NCI-H1930 (cell line): ENCODE data around the gene CYBA.

Source experiments
- DNase-seq, 2 experiments: peaks; one replicate each; lab custom pipeline; 2025; lab: John Stamatoyannopoulos, UW

CYBA gene

DNA sequence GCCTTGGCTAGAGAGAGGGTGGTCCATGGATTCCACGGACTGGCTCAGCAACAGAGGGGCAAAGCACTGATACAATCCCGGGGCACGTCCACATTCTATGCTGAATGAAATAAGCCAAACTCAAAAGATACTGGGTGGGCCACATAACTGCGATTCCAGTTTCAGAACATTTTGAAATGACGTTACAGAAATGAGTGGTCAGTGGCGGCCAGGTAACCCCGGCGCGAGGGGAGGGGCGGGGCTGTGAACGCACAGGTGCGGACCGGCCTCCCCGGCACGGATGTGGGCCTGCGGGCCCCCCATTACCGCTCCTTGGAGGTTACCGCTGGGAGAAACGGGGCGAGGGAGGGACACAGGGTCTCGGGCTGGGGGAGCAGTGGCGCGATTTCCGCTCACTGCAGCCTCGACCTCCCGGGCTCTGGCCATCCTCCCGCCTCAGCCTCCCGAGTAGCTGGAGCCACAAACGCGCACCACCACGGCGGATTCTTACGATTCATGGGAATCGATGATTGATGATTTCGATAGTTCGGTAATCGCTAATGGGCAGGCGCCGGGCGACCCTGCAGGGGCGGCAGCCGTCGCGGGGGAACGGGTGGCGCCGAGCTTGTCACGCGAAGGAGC is 11.5 kb upstream of the CYBA start:
- DNase-seq: no peak

GRCh38 chr16:88661468-88661867 is 10.6 kb upstream of the CYBA start:
- no peak for DNase-seq

DNA sequence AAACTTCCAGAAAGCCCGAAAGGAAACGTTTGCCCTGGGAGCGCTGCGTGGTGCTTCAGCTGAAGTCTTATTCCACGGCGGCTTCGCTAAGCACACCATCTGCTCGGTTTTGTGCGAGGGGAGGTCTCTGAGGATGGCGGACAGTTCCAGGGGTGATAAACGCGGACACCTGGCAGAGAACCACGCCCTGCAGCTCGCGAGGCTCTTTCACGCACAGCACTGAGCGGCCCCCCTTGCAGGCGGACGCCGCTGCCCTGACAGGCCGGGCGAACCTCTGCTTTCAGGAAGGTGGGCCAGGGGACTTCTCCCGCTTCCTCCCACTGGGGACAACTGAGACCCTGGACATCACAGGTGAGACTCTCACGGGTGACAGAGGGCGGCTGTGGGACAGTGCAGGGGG is 8.3 kb upstream of the CYBA start:
- DNase-seq: no peak

DNA sequence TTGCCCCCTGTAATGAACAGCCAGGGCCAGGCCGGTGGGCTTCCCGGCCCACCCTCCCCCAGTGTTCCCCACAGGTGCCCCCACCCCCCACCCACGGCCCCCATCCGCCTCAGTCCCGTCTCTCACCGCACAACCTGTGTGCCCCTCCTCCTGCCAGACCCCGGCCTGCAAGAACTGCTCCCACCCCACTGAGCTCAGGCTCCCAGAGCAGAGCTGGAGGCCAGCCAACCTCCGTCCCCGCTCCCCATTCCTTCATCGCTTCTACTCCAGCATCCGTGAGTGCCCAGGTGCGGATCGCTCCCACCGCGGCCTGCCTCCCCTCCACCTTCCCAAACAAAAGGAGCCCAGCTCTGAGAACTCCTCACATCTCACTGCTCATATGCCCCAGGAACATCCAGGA is 7.9 kb upstream of the CYBA start:
- no peak for DNase-seq

DNA sequence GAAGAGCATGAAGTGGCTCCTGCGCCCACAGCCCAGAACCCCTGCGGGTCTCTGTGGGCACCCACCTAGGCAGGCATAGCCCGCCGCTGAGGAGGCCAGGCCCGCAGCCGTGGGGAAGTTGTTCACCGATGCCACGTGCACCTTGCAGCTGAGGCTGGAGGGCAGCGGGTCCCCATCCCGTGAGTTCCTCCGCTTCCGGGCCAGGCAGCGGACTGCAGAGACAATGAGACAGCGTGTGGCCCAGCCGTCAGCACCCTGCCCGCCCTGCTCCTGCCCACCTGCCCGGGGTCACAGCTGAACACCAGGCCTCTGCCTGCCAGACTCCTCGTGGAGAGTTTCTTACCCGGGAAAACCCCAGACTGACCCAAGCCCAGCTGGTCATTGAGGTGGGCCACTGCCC is 6.5 kb upstream of the CYBA start:
- DNase-seq: no peak

GRCh38 chr16:88656291-88656980 is 5.6 kb upstream of the CYBA start:
- DNase-seq: no peak

- no peak for DNase-seq
Measured at GRCh38 chr16:88655733-88656281, 5.0 kb upstream of the CYBA start.

- no peak for DNase-seq
Measured at GRCh38 chr16:88655053-88655732, 4.3 kb upstream of the CYBA start.

- DNase-seq: no peak
Measured at GRCh38 chr16:88654363-88655052, 3.7 kb upstream of the CYBA start.

GRCh38 chr16:88653596-88654362 is 2.9 kb upstream of the CYBA start:
- no peak for DNase-seq

- no peak for DNase-seq
Measured at GRCh38 chr16:88653101-88653500, 2.2 kb upstream of the CYBA start.

- DNase-seq: no peak
Measured at GRCh38 chr16:88652762-88653063, 1.9 kb upstream of the CYBA start.

- DNase-seq: no peak
Measured at GRCh38 chr16:88651989-88652761, 1.3 kb upstream of the CYBA start.

- no peak for DNase-seq
Measured at GRCh38 chr16:88651276-88651988, 579 bp upstream of the CYBA start.

DNA sequence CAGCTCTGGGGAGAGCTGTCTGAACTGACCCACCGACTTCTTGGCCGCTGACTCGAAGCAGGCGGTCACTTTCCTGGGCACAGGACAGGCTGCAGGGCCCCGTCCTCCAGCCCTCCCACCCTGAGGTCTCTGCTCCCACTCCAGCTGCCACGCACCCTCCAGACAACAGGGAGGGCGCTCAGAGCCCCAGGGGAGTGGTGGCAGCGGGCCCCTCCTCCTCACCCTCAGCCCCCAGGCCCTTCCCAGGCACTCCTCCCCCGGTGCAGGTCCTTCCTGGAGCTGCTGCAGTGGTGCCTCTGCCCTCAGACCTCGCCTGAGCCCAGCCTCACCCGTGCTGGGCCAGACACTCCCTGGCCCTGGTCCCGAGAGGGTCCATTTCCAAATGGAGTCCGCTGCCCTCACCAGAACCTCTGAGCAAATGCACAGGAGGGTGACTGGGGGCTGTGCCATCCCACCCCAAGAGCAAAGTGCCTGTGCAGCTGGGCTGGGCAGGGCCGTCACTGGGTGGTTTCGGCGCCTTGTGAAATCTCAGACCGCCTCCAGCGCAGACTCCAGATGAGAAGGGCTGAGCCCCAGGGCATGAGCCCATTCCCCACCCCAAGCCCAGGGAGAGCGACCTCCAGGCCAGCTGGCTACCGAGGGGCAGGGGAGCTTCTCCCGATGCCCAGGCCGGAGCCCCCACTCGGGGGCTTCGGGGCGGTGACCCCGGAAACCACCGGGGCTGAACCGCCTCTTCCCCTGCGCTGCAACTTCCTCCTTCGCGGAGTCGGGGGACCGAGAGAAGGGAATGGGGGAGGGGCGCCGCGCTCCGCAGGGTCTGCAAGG is 717 bp downstream of the CYBA start:
- no peak for DNase-seq

- DNase-seq: no peak
Measured at GRCh38 chr16:88649195-88649923, 1.5 kb downstream of the CYBA start.

DNA sequence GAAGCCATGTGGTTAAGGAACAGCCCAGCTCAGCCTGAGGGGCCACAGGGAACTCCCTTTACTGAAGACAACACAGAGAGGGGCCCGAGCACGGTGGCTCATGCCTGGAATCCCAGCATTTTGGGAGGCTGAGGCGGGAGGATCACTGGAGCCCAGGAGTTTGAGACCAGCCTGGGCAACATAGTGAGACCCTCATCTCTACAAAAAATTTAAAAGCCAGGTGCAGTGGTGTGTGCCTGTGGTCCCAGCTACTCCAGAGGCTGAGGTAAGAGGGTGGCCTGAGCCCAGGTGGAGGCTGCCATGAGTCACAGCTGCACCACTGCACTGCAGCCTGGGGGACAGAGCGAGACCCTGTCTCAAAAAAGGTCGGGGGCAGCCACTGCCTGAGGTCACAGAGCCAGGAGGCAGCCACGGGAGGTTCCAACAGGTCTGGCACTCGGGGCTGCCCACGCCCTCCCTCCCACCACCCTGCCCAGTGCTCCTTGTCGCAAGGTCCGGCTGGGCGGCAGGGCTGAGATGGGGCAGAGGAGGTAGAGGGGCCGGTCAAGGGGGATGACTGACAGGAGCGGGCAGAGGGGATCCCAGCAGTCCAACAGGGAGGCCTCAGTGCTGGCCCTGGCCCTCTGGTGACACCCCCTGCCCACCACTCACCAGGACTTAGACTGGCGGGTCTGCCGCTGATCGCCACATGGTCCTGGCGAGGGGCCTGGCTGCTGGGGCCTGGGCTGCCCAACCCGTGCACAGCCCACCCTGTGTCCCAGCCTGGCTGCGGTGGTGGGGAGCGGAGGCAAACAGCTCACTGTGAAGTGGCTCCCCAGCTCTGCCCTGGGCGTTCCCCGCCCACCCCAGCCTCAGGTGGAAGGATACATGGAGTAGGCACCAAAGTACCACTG is 3.4 kb downstream of the CYBA start:
- DNase-seq: no peak
